Muscle layer of duodenum (tissue), 2 donors: ENCODE results near the gene ZKSCAN1.

ENCODE experiments used
- H3K27ac ChIP-seq: one replicate; pipeline ENCODE4 v1.7.0; 2013; ENCODE audit warnings: mild to moderate bottlenecking, low read length
- H3K27me3 ChIP-seq: one replicate; pipeline ENCODE4 v1.7.0; 2013; ENCODE audit warnings: low read depth, mild to moderate bottlenecking, control low read depth, low read length
- H3K36me3 ChIP-seq, 2 donors: one replicate each; pipeline ENCODE4 v1.7.0; 2013; ENCODE audit warnings: low read length in 2 of 2, control low read depth in 1 of 2, mild to moderate bottlenecking in 1 of 2; ENCODE audit not compliant: insufficient read depth in 2 of 2, control insufficient read depth in 1 of 2
- H3K4me1 ChIP-seq, 2 donors: one replicate each; pipeline ENCODE4 v1.7.0; 2013; ENCODE audit warnings: low read length in 2 of 2, mild to moderate bottlenecking in 2 of 2, control low read depth in 1 of 2, moderate library complexity in 1 of 2; ENCODE audit not compliant: insufficient read depth in 2 of 2, control insufficient read depth in 1 of 2
- H3K4me3 ChIP-seq, 2 donors: one replicate each; pipeline ENCODE4 v1.7.0; 2013; ENCODE audit warnings: low read length in 2 of 2, low read depth in 1 of 2, mild to moderate bottlenecking in 1 of 2
- H3K9me3 ChIP-seq, 2 donors: one replicate each; pipeline ENCODE4 v1.7.0; 2013; ENCODE audit warnings: low read length in 2 of 2, control low read depth in 1 of 2, mild to moderate bottlenecking in 1 of 2; ENCODE audit not compliant: control insufficient read depth in 1 of 2
- donor health status: healthy.

The ZKSCAN1 gene

DNA sequence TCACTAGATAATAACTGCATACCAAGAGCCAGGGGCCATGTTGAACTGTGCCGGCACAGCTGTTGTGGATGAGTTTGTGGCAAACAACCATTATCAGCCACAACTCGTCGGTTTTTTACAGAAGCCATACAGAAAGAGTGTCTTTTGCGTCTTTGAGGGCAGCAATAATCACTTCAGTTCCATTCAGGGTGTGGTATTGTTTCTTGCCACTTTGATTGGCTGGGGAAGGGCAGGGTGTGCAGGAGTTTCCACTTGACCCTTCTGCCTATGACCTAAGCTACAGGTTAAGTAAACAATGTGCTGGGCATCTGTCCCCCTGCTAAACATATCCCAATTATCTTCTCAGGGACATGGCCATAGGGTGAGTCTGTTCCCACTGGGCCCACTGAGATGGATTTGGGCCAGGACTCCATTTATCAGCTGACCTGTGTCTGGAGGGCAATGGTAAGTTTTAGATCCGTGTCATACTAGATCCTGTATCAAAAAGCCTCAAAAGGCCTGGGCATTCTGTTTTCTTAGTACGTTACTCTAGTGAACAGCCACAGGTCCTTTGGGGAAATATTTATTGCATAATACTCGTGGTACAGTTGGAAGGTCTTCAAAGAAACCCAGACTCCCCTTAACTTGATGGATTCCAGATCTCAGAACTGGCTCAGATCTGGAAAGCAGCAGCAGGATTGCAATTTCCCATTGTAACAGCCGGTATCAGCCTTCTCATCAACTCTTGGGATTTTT is 50.2 kb downstream of the ZKSCAN1 start:
- peaks cover 22 to 42% of the 10 kb centered on the region in 2 donors for H3K36me3 ChIP-seq
- peaks cover 1 to 2% of the 10 kb centered on the region in 2 donors for H3K9me3 ChIP-seq
- no peak overlapping the region for H3K27ac ChIP-seq
- no peak overlapping the region for H3K4me3 ChIP-seq
- H3K27me3 ChIP-seq, result no peaks in the 10 kb centered on the region
- H3K4me1 ChIP-seq, result peaks cover 0 to 13% of the 10 kb centered on the region in 2 donors

DNA sequence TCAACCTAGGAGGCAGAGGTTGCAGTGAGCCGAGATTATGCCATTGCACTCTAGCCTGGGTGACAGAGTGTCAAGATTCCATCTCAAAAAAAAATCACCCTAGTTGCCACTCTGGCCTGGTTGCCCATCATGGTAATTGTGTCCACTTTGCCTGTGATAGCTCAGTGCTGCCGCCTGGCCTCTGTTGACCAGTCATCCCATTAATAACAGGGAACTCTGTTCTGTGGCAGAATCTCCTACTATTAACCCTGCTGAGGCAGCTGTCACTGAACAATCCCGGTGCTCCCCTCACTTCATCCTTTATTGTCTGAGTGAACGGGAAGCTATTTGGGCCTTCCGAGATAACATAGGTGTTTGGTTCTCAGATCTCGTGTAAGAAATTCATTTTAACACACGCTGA is 51.6 kb downstream of the ZKSCAN1 start:
- H3K27ac ChIP-seq, result no peak overlapping the region
- H3K36me3 ChIP-seq, result peaks cover 35 to 42% of the 10 kb centered on the region in 2 donors
- H3K9me3 ChIP-seq, result peaks cover 15% of the 10 kb centered on the region in 2 donors
- H3K4me1 ChIP-seq, result peaks cover 0 to 13% of the 10 kb centered on the region in 2 donors
- no peak overlapping the region for H3K4me3 ChIP-seq
- no peaks in the 10 kb centered on the region for H3K27me3 ChIP-seq

DNA sequence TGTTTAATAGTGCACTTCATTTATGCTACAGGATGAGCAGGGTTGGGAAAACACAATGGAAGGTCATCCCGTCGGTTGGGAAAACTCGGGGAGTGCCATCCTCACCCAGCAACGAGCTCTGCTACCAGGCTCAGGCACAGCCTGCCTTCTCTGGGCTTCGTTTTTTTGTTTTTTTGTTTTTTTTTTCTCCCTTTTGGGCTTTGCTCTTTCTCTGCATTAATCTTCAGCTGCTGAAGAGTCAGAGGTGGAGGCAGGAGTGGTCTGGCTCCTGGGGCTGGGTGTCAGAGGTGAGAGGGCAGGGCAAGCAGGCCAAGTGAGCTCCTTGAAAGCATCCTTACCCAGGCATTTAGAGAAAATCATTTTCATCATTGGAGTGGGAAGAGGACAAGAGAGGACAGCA is 54.6 kb downstream of the ZKSCAN1 start:
- H3K4me1 ChIP-seq, result peaks cover 0 to 11% of the 10 kb centered on the region in 2 donors
- peaks cover 20 to 22% of the 10 kb centered on the region in 2 donors for H3K9me3 ChIP-seq
- H3K36me3 ChIP-seq, result peaks cover 50 to 59% of the 10 kb centered on the region in 2 donors
- no peaks in the 10 kb centered on the region for H3K27me3 ChIP-seq
- H3K4me3 ChIP-seq, result no peak overlapping the region
- H3K27ac ChIP-seq, result no peak overlapping the region

DNA sequence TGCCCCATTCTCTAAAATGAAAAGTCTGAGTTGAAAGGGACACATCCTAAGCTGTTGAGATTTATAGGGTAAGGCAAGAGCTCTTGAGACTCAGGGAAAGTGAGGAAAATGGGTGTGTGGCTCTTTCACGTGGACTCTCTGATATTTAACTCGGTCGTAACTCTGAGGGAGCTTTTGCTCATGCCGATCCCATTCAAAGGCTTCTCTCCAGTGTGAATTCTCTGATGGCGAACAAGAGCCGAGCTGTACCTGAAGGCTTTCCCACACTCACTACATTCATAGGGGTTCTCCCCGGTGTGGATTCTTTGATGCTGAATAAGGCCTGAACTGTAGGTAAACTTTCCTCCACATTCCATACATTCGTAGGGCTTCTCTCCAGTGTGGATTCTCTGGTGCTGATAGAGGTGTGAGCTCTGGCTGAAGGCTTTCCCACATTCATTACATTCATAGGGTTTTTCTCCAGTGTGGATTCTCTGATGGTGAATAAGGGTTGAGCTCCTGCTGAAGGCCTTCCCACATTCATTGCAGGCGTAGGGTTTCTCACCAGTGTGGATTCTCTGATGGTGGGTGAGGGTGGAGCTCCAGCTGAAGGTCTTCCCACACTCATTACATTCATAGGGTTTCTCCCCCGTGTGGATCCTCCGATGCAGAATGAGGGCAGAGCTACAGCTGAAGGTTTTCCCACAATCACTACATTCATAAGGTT is 55.8 kb downstream of the ZKSCAN1 start:
- no peaks in the 10 kb centered on the region for H3K4me1 ChIP-seq
- peaks cover 20 to 22% of the 10 kb centered on the region in 2 donors for H3K9me3 ChIP-seq
- H3K27me3 ChIP-seq, result no peaks in the 10 kb centered on the region
- peak overlapping the region in 1 of 2 donors; percentile 30 for H3K4me3 ChIP-seq
- no peak overlapping the region for H3K27ac ChIP-seq
- H3K36me3 ChIP-seq, result peaks cover 60 to 71% of the 10 kb centered on the region in 2 donors

DNA sequence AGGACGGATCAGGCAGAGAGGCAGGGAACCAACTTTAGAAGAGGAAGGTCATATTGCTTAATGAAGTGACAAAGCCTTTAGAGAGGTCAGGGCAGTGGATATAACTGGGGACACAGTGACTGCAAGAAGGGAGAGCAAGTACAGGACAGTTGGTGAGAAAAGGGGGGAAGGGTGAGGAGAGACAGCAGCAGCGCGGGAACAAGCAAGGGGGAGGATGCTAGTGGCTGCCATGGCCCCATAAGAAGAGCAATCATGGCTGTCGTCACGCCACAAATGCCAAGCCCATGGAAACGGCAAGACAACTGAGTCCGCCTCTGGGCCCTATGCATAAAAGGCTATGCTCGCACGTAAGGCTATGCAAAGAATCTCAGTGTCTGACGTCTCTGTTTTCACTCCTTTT is 57.1 kb downstream of the ZKSCAN1 start:
- H3K9me3 ChIP-seq, result peaks cover 20 to 22% of the 10 kb centered on the region in 2 donors
- peak overlapping the region in 1 of 2 donors; percentile 30 for H3K4me3 ChIP-seq

DNA sequence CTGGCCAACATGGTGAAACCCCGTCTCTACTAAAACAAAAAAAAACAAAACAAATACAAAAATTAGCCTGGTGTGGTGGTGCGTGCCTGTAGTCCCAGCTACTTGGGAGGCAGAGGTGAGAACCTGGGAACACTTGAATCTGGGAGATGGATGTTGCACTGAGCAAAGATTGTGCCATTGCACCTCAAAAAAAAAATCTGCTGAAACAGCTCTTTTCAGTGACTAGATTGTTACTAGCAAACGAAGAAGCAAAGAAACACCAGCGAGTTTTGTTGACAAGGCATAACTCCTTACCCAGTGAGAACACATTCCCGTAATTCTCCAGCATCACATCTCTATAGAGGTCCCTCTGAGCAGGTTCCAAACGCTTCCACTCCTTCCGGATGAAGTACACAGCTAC is 59.4 kb downstream of the ZKSCAN1 start:
- peaks cover 0 to 10% of the 10 kb centered on the region in 2 donors for H3K4me1 ChIP-seq
- H3K9me3 ChIP-seq, result peaks cover 20 to 22% of the 10 kb centered on the region in 2 donors
- H3K27me3 ChIP-seq, result no peaks in the 10 kb centered on the region
- H3K36me3 ChIP-seq, result peaks cover 66 to 83% of the 10 kb centered on the region in 2 donors
- no peak overlapping the region for H3K4me3 ChIP-seq
- no peak overlapping the region for H3K27ac ChIP-seq

More for the DNA sequence above, 57.1 kb downstream of the ZKSCAN1 start:
- peaks cover 68 to 82% of the 10 kb centered on the region in 2 donors for H3K36me3 ChIP-seq
- no peak overlapping the region for H3K27ac ChIP-seq
- H3K27me3 ChIP-seq, result no peaks in the 10 kb centered on the region
- no peaks in the 10 kb centered on the region for H3K4me1 ChIP-seq

DNA sequence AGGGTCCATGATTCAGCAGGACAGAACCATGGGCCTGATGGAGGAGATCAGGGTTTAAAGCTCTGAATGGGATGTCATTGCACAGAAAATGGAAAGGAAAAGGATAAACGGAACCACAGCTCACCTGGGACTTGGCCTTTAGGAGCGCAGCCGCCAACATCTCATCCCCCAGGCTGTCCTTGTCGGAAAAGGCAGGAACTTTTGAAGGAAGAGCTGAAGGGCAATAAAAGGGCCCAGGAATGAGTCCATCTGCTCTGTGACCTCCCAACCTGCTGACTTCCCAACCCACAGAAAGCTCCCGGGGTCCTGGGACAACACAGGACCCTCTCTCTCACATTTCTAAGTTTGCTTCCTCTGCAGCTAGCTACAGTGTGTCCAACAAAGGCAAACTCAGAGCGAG is 60.0 kb downstream of the ZKSCAN1 start:
- Histone ChIP-seq H3K9me3 (peaks cover 20 to 22% of the 10 kb centered on the region in 2 donors), H3K27me3 (no peaks in the 10 kb centered on the region), H3K4me1 (peaks cover 0 to 16% of the 10 kb centered on the region in 2 donors), H3K4me3 (no peak overlapping the region), H3K36me3 (peaks cover 61 to 77% of the 10 kb centered on the region in 2 donors), H3K27ac (no peak overlapping the region)

DNA sequence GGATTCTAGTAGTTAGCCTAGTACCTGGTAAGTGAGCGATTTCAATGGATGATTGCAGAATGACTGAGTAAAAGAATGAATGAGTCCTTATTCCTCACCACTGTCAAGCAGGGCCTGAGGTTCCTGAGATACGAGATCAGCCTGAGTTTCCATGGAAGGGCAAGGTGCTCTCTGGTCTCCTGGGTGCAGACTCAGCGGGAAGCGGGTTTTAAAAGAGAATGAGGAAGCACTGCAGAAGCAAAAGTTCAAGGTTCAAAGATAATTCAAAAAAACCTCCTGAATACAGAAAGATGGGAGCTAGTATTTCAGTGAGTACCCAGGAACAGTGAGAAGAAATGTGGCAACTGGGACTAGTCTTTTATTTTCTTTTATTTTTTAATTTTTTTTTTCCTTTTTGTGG is 61.8 kb downstream of the ZKSCAN1 start:
- Histone ChIP-seq H3K27ac (no peak overlapping the region), H3K9me3 (peaks cover 2 to 4% of the 10 kb centered on the region in 2 donors), H3K27me3 (no peaks in the 10 kb centered on the region), H3K4me3 (no peak overlapping the region), H3K4me1 (peaks cover 0 to 21% of the 10 kb centered on the region in 2 donors), H3K36me3 (peaks cover 43 to 59% of the 10 kb centered on the region in 2 donors)

DNA sequence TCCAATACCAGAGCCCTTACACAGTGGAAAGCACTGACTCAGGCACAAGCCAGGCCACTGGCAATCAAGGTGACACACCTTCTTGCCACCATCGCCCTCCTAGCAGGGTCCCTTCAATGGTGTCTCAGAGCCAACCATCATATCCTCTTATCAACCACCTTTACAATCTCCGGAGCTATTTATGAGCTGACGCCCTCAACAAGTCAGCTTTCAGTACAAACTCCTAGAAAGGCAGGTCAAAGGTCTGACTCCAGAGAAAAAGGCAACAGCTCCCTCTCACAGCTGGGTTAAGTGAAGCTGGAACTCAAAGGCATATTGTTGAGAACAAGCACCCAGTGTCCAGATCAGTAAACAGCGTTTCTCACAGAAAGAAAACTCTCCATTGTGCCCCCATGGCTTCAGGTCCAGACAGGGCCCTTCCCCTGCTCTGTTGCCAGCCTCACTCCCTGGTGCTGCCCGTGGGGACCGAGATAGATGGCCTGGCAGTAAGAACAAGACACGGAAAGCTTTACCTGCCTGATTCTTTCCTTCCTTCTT is 63.7 kb downstream of the ZKSCAN1 start:
- Histone ChIP-seq H3K4me3 (no peak overlapping the region), H3K27me3 (no peaks in the 10 kb centered on the region), H3K27ac (peak overlapping the region; percentile 35), H3K36me3 (peaks cover 27 to 41% of the 10 kb centered on the region in 2 donors), H3K4me1 (peaks cover 0 to 30% of the 10 kb centered on the region in 2 donors), H3K9me3 (no peaks in the 10 kb centered on the region)

DNA sequence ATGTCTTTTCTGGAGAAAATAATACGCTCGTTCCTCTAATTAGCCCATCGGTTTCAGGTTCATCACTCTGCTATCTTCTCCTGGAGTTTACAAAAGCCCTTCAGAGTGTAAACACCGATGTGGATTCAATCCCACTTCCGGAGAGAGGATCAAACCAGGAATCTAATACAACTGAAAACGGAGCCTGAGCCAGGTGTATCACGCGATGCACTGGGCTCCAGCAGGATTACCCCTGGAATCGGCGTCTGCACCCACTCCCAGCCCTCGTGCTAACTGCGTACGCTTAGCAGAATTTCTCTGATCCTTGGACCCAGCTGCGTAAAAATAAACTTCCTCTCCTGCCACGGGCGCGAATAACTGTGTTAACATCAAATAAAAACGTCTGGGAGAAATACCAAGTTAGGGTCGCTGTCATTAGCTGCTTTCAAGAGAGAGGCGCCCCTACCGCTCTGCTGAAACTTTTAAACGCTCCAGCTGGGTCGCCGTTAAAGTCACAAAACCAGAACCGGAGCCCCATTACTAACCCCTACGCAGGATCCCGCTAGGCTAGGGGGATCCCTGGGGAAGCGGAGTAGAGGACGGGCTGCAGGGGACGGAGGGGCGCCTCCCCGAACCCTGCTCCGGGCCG is 65.6 kb downstream of the ZKSCAN1 start:
- Histone ChIP-seq H3K9me3 (no peaks in the 10 kb centered on the region), H3K36me3 (peaks cover 8 to 21% of the 10 kb centered on the region in 2 donors), H3K4me1 (peaks cover 0 to 30% of the 10 kb centered on the region in 2 donors), H3K27ac (peak overlapping the region; percentile 89), H3K4me3 (peak overlapping the region; percentile 94), H3K27me3 (no peaks in the 10 kb centered on the region)
